GM19324 (cell line): ENCODE results near the gene TRPM6.
"Not testable (repeated sequence)": the region's sequence is repeated elsewhere in the genome, so short reads cannot be mapped to it uniquely, and the experiment has no call there.

Source experiments
- ATAC-seq: cut with Tn5 transposase; IDR thresholded peaks from one replicate; pipeline ENCODE4 v1.9.1; 2021; ENCODE audit warnings: mild to moderate bottlenecking, moderate library complexity; ENCODE audit not compliant: unreplicated experiment, low FRiP score

Gene TRPM6

GRCh38 chr9:74887041-74887980 lies at the start of gene TRPM6:
Gene TRPM6 (minus strand): TSS chr9:74887921. CDS start chr9:74887856, 65 bp downstream.
- no peak for ATAC-seq

GRCh38 chr9:74935008-74935407 lies 47.3 kb upstream of the TRPM6 start:
- ATAC-seq = no peak

GRCh38 chr9:74921737-74922136 lies 34.0 kb upstream of the TRPM6 start:
- no peak for ATAC-seq

- ATAC-seq = no peak
Measured at GRCh38 chr9:74920944-74921626, 33.4 kb upstream of the TRPM6 start.

GRCh38 chr9:74910036-74910435 lies 22.3 kb upstream of the TRPM6 start:
- ATAC-seq = no peak

- no peak for ATAC-seq
Measured at GRCh38 chr9:74908665-74909064, 20.9 kb upstream of the TRPM6 start.

- ATAC-seq = no peak
Measured at GRCh38 chr9:74907085-74907484, 19.4 kb upstream of the TRPM6 start.

- no peak for ATAC-seq
Measured at GRCh38 chr9:74901001-74901400, 13.3 kb upstream of the TRPM6 start.

- ATAC-seq = not testable (repeated sequence)
Measured at GRCh38 chr9:74888449-74888848, 728 bp upstream of the TRPM6 start.

GRCh38 chr9:74887981-74888370 lies 255 bp upstream of the TRPM6 start:
- no peak for ATAC-seq

GRCh38 chr9:74876382-74876949 lies 11.3 kb downstream of the TRPM6 start:
- ATAC-seq = no peak

- ATAC-seq = no peak
Measured at GRCh38 chr9:74875656-74876055, 12.1 kb downstream of the TRPM6 start.

GRCh38 chr9:74874220-74874619 lies 13.5 kb downstream of the TRPM6 start:
- no peak for ATAC-seq

- no peak for ATAC-seq
Measured at GRCh38 chr9:74872619-74873233, 15.0 kb downstream of the TRPM6 start.

- ATAC-seq = no peak
Measured at GRCh38 chr9:74867483-74867882, 20.2 kb downstream of the TRPM6 start.

- ATAC-seq = no peak
Measured at GRCh38 chr9:74865177-74865576, 22.5 kb downstream of the TRPM6 start.

- no peak for ATAC-seq
Measured at GRCh38 chr9:74861773-74862474, 25.8 kb downstream of the TRPM6 start.

- ATAC-seq = no peak
Measured at GRCh38 chr9:74861071-74861470, 26.6 kb downstream of the TRPM6 start.

GRCh38 chr9:74860247-74860646 lies 27.5 kb downstream of the TRPM6 start:
- not testable (repeated sequence) for ATAC-seq

- no peak for ATAC-seq
Measured at GRCh38 chr9:74859786-74860185, 27.9 kb downstream of the TRPM6 start.
